ENCODE data around the gene SHISA9. TPM values are rescaled to one million over a fixed set of nuclear protein-coding genes. Genes with fewer than 3 reads are reported as not detected.

The SHISA9 gene
- total and polyA plus RNA-seq, 2 of the 4 experiments (the other 2 are of a cell fraction), result under 0.01 TPM; not detected in 1

- WGBS, 2 experiments (ENCODE audit: extremely low coverage in 2 of 2, insufficient read length in 1 of 2), result no CpG with 5 or more reads among the region's 3 CpGs
- Histone ChIP-seq H2BK120ac (ENCODE audit: low read depth, low read length) (no peak overlapping the region), H3K27me3 (ENCODE audit: control insufficient read depth, insufficient read depth, low read length) (no peaks in the 10 kb centered on the region), H3K4ac (ENCODE audit: low read depth, low read length) (no peak overlapping the region), H2AFZ (replicated peaks; ENCODE audit: low read length, poor library complexity) (no peak overlapping the region), H2AK9ac (replicated peaks; ENCODE audit: low read depth, low read length, poor library complexity) (no peak overlapping the region), H3K56ac (ENCODE audit: extremely low read depth, insufficient read depth, low read length) (no peak overlapping the region), H4K91ac (ENCODE audit: insufficient read depth, low read depth, low read length) (no peak overlapping the region), H3K9me3 (ENCODE audit: control insufficient read depth, insufficient read depth, low read length) (peaks cover 10% of the 10 kb centered on the region), H3K79me1 (ENCODE audit: low read depth in 1 of 2, low read length in 2 of 2) (no peaks in the 10 kb centered on the region), H3K14ac (replicated peaks; ENCODE audit: low read depth, low read length) (no peak overlapping the region), H2AK5ac (ENCODE audit: low read depth, low read length) (no peak overlapping the region), H3K4me2 (ENCODE audit: low read depth, low read length) (no peak overlapping the region), H3K9ac (ENCODE audit: low read depth, low read length) (no peak overlapping the region), H3K23ac (ENCODE audit: low read depth, low read length) (no peak overlapping the region), H2BK20ac (ENCODE audit: low read depth, low read length) (no peak overlapping the region), H4K5ac (ENCODE audit: low read depth, low read length) (no peak overlapping the region), H3K4me1 (ENCODE audit: control insufficient read depth, insufficient read depth, low read length) (no peaks in the 10 kb centered on the region), H3K27ac (ENCODE audit: insufficient read depth, low read length) (no peak overlapping the region), H2BK15ac (ENCODE audit: low read depth, low read length) (no peak overlapping the region), H4K20me1 (ENCODE audit: insufficient read depth, low read length) (no peaks in the 10 kb centered on the region), H4K8ac (ENCODE audit: low read depth in 2 of 2, low read length in 2 of 2) (no peak overlapping the region), H3K36me3 (ENCODE audit: control insufficient read depth, insufficient read depth, low read length) (no peaks in the 10 kb centered on the region), H2BK5ac (ENCODE audit: low read depth, low read length, poor library complexity, severe bottlenecking) (no peak overlapping the region), H3K4me3 (ENCODE audit: insufficient read depth, low read depth, low read length) (no peak overlapping the region), H3K9me1 (ENCODE audit: insufficient read depth, low read length) (no peaks in the 10 kb centered on the region), H3K18ac (ENCODE audit: low read depth, low read length) (no peak overlapping the region)
- DNase-seq (no peak), ATAC-seq (ENCODE audit: low read depth) (no peak)
- in situ Hi-C loops (cut with MboI; ENCODE audit: low sequenced_read_pairs), result no loop called here
- intact Hi-C loops (cut with micrococcal nuclease), result no loop called here
- TF ChIP-seq RFX5 (IDR thresholded peaks at IDR 0.05; ENCODE audit: low read depth, low read length) (no peak), CEBPB (IDR thresholded peaks at IDR 0.05; ENCODE audit: low read depth, low read length) (no peak), USF2 (IDR thresholded peaks at IDR 0.05; ENCODE audit: low read depth, low read length) (no peak), MAFK (IDR thresholded peaks at IDR 0.05; ENCODE audit: low read depth, low read length) (no peak), RAD21 (IDR thresholded peaks at IDR 0.05; ENCODE audit: low read length) (no peak), MXI1 (IDR thresholded peaks at IDR 0.05; ENCODE audit: borderline replicate concordance, low read depth, low read length) (no peak), BHLHE40 (IDR thresholded peaks at IDR 0.05; ENCODE audit: low read depth, low read length) (no peak), FOS (IDR thresholded peaks at IDR 0.05; ENCODE audit: low read depth, low read length) (no peak), NFE2L2 (IDR thresholded peaks at IDR 0.05; ENCODE audit: low read depth, low read length) (no peak), POLR2A (IDR thresholded peaks at IDR 0.05; ENCODE audit: low read depth, low read length) (no peak), CTCF (conservative IDR thresholded peaks at IDR 0.05; ENCODE audit: low read depth, low read length) (no peak), CHD1 (IDR thresholded peaks at IDR 0.05; ENCODE audit: low read depth, low read length) (no peak), MAZ (IDR thresholded peaks at IDR 0.05; ENCODE audit: borderline replicate concordance, low read depth, low read length) (no peak)
- no TSS peak for BruUV-seq (replicated peaks)
- dilution Hi-C loops (cut with HindIII; ENCODE audit: low sequenced_read_pairs, unreplicated experiment), result no loop called here
- CTCF ChIA-PET, result no interaction called here
- POLR2A ChIA-PET (ENCODE audit: unreplicated experiment), result no interaction called here
These were observed 74.4 kb downstream of the SHISA9 start for GRCh38 chr16:12975766-12976165.
